OCI-LY1 (cell line): Measurements from ENCODE around the gene KCNK1.

Experiments
- EZH2 ChIP-seq: fragments of 200-600 bp; sonication (generic), shearing (Covaris generic); IDR thresholded peaks from 2 replicates; pipeline ENCODE4 v1.8.0; 2017; ENCODE audit warnings: borderline replicate concordance, mixed run types, mild to moderate bottlenecking, antibody characterized with exemption, low read length, moderate library complexity, mixed read lengths
- TF ChIP-seq, protein P1 (sequence below): fragments of 200-600 bp; sonication (generic), shearing (Covaris generic); IDR thresholded peaks from 2 replicates; pipeline ENCODE4 v1.5.1; 2017; ENCODE audit warnings: mild to moderate bottlenecking, antibody characterized with exemption, low read length, moderate library complexity, mixed read lengths

DNA sequence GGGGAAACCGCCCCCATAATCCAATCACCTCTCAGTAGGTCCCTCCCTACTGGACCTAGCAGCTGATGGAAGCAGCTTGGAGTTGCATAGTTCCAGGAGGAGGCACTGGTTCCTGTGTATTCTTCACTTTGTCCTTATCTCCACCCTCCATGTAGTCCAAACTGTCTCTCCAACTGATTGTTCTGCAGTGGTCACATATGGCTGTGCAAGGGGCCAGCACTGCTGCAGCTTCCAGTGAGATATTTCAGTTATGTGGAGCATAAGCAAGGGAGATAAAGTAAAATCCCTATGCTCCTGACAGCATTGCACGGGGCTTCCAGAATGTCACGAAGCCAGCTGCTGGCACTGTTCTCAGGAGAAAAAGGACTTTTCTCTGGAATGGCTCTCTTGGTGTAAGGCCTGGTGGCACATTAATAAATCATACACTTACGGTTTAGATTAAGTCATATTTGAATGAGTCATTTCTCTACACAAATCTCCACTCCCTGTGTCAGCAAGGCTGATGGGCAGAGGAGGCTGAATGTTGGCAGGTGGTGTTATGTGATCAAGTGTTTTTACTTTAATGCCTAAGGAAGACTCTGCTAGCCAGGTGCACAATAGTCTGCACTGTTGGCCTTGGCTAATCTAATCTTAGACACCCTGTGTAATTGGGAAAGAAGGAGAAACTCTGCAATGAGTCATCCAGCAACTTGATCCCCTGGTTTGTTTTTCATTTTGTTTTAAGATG is 93.4 kb downstream of the KCNK1 start:
- TF ChIP-seq, protein P1, sequence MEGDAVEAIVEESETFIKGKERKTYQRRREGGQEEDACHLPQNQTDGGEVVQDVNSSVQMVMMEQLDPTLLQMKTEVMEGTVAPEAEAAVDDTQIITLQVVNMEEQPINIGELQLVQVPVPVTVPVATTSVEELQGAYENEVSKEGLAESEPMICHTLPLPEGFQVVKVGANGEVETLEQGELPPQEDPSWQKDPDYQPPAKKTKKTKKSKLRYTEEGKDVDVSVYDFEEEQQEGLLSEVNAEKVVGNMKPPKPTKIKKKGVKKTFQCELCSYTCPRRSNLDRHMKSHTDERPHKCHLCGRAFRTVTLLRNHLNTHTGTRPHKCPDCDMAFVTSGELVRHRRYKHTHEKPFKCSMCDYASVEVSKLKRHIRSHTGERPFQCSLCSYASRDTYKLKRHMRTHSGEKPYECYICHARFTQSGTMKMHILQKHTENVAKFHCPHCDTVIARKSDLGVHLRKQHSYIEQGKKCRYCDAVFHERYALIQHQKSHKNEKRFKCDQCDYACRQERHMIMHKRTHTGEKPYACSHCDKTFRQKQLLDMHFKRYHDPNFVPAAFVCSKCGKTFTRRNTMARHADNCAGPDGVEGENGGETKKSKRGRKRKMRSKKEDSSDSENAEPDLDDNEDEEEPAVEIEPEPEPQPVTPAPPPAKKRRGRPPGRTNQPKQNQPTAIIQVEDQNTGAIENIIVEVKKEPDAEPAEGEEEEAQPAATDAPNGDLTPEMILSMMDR = no peak
- TF ChIP-seq EZH2 = no peak
